Right lobe of liver (tissue), 4 donors: ENCODE measurements around the gene UBE2E2.

Source experiments
- CTCF ChIP-seq, 4 donors: fragments of 200-600 bp in 3 of 4; fragments of 450-650 bp in 1 of 4; IDR thresholded peaks; one replicate each; pipeline versions ENCODE4 v1.5.1 to v1.8.0; 2016 to 2022; ENCODE audit warnings: antibody characterized with exemption in 4 of 4, mild to moderate bottlenecking in 2 of 4
- POLR2A ChIP-seq: fragments of 450-650 bp; IDR thresholded peaks from one replicate; pipeline ENCODE4 v1.6.1; 2017; ENCODE audit warnings: antibody characterized with exemption, mild to moderate bottlenecking
- donor health status: DM: no; HTN: no; CAD: no.
- donor health status: DM: no; HTN: no; CAD: no.
- donor health status: DM: no; HTN: yes; CAD: no.

GRCh38 chr3:23637339-23637738 is 434.2 kb downstream of the UBE2E2 start:
- TF ChIP-seq POLR2A (no peak), CTCF (IDR thresholded peaks at IDR 0.05) (no peak)
